Measurements from ENCODE around the gene MICAL3.
"Not testable (repeated sequence)": the region's sequence is repeated elsewhere in the genome, so short reads cannot be mapped to it uniquely, and the experiment has no call there.

Gene MICAL3, protein sequence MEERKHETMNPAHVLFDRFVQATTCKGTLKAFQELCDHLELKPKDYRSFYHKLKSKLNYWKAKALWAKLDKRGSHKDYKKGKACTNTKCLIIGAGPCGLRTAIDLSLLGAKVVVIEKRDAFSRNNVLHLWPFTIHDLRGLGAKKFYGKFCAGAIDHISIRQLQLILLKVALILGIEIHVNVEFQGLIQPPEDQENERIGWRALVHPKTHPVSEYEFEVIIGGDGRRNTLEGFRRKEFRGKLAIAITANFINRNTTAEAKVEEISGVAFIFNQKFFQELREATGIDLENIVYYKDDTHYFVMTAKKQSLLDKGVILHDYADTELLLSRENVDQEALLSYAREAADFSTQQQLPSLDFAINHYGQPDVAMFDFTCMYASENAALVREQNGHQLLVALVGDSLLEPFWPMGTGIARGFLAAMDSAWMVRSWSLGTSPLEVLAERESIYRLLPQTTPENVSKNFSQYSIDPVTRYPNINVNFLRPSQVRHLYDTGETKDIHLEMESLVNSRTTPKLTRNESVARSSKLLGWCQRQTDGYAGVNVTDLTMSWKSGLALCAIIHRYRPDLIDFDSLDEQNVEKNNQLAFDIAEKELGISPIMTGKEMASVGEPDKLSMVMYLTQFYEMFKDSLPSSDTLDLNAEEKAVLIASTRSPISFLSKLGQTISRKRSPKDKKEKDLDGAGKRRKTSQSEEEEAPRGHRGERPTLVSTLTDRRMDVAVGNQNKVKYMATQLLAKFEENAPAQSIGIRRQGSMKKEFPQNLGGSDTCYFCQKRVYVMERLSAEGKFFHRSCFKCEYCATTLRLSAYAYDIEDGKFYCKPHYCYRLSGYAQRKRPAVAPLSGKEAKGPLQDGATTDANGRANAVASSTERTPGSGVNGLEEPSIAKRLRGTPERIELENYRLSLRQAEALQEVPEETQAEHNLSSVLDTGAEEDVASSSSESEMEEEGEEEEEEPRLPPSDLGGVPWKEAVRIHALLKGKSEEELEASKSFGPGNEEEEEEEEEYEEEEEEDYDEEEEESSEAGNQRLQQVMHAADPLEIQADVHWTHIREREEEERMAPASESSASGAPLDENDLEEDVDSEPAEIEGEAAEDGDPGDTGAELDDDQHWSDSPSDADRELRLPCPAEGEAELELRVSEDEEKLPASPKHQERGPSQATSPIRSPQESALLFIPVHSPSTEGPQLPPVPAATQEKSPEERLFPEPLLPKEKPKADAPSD (N-terminal part only)

DNA sequence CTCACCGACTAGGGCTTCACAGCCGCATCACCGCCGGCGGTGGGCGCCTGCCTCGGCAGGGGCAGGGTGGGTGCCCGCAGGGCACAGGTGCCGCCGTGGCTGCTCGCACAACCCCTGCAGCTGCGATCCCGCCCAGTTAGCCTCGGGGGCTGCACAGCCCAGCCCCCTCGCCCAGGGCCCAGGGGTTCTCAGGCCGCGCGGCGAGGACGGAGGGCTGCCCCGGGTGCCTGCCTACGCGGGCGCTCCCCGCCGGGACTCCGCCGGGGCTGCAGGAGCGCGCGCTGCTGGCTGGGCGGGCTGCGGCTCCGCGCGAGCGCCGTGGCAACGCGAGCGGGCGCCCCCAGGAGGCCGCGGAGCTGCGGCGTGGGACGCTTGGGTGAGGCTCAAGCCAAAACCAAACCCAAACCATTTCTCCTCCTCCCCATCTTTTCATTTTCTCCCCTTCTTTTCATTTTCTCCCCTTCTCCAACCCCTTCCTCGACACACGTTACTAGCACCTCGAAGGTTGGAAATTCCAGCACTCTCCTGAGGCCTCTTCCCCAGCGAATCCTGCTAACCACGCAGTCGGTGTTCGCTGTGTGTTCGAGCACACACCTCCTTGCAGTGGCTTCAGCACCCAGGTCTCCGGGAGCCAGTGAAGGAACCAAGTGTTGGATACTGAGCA lies at the start of gene MICAL3:
MICAL3 (minus strand) TSS at position 286 of the 664 bp plus-strand sequence. CDS start 117,749 bp downstream, outside the sequence.
- H3K4me1 ChIP-seq (ENCODE audit: insufficient read depth, poor library complexity, severe bottlenecking) = peaks cover 22% of the 10 kb centered on the region
- no peaks in the 10 kb centered on the region for H3K36me3 ChIP-seq (ENCODE audit: low read depth)
- TF ChIP-seq, protein P1, sequence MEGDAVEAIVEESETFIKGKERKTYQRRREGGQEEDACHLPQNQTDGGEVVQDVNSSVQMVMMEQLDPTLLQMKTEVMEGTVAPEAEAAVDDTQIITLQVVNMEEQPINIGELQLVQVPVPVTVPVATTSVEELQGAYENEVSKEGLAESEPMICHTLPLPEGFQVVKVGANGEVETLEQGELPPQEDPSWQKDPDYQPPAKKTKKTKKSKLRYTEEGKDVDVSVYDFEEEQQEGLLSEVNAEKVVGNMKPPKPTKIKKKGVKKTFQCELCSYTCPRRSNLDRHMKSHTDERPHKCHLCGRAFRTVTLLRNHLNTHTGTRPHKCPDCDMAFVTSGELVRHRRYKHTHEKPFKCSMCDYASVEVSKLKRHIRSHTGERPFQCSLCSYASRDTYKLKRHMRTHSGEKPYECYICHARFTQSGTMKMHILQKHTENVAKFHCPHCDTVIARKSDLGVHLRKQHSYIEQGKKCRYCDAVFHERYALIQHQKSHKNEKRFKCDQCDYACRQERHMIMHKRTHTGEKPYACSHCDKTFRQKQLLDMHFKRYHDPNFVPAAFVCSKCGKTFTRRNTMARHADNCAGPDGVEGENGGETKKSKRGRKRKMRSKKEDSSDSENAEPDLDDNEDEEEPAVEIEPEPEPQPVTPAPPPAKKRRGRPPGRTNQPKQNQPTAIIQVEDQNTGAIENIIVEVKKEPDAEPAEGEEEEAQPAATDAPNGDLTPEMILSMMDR (IDR thresholded peaks at IDR 0.05; ENCODE audit: poor library complexity, severe bottlenecking) = peak; percentile 91
- H3K9me3 ChIP-seq (ENCODE audit: severe bottlenecking) = no peaks in the 10 kb centered on the region
- ATAC-seq (ENCODE audit: low read depth) = peak; percentile 69
- H3K27me3 ChIP-seq (ENCODE audit: insufficient read depth, poor library complexity, severe bottlenecking) = no peaks in the 10 kb centered on the region
- H3K4me3 ChIP-seq (ENCODE audit: severe bottlenecking) = peak within 1 kb of the TSS; percentile 61
- DNase-seq (ENCODE audit: low spot score) = no peak
- peak within 1 kb of the TSS; percentile 86 for H3K27ac ChIP-seq (ENCODE audit: poor library complexity, severe bottlenecking)

DNA sequence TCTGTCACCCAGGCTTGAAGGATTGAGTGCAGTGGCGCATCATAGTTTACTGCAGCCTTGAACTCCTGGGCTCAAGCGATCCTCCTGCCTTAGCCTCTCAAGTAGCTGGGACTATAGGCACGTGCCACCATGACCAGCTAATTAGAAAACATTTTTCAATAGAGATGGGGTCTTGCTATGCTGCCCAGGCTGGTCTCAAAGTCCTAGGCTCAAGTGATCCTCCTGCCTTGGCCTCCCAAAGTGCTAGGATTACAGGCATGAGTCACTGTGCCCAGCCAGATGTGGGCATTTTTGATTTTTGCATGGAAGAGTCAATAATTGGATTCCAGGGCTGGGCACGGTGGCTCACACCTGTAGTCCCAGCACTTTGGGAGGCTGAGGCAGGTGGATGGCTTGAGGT lies 49.6 kb upstream of the MICAL3 start:
- not testable (repeated sequence) for ATAC-seq (ENCODE audit: low read depth)
- H3K4me1 ChIP-seq (ENCODE audit: insufficient read depth, poor library complexity, severe bottlenecking) = peaks cover 25% of the 10 kb centered on the region

DNA sequence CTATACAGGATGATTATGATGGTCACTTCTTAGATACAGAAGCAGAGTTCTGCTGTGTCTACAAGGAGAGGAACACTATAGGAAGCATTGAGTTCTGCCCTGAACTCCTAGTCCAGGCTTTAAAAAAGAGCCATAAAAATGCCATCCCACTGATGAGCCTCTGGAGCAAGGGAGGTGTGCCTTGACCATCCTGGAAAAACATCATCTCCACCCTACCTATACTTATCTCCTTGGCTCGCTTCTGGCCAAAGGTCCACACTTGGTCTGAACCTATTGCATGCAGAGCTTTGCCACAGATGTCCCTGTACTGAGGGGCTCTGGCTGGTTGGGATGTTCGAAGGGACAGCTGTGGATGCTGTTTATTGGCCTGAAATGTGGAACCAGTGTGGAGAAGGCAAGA lies 49.1 kb upstream of the MICAL3 start:
- peaks cover 22% of the 10 kb centered on the region for H3K4me1 ChIP-seq (ENCODE audit: insufficient read depth, poor library complexity, severe bottlenecking)

More for the DNA sequence above, 49.6 kb upstream of the MICAL3 start:
- not testable (repeated sequence) for H3K4me3 ChIP-seq (ENCODE audit: severe bottlenecking); H3K27me3 ChIP-seq (ENCODE audit: insufficient read depth, poor library complexity, severe bottlenecking); H3K27ac ChIP-seq (ENCODE audit: poor library complexity, severe bottlenecking); DNase-seq (ENCODE audit: low spot score); H3K36me3 ChIP-seq (ENCODE audit: low read depth); H3K9me3 ChIP-seq (ENCODE audit: severe bottlenecking)

DNA sequence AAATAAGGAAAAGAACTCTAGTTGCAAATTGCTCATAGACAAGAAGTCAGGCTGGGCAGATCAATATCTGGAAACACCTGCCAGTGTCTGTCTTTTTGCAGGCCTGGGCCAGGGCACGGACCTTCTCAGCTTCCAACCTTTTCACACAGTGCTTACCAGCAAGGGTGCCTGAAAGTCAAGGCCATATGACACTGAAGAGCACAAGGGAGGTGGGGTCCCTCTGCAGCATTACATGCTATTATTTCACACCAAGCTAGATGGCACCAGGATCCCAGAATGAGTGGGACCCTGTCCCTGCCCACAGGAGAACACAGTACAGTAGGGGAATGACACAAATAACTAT lies 47.6 kb upstream of the MICAL3 start:
- H3K9me3 ChIP-seq (ENCODE audit: severe bottlenecking) = no peaks in the 10 kb centered on the region
- H3K4me1 ChIP-seq (ENCODE audit: insufficient read depth, poor library complexity, severe bottlenecking) = peaks cover 21% of the 10 kb centered on the region
- TF ChIP-seq, protein P1 (IDR thresholded peaks at IDR 0.05; ENCODE audit: poor library complexity, severe bottlenecking) = no peak
- no peak overlapping the region for H3K4me3 ChIP-seq (ENCODE audit: severe bottlenecking)
- ATAC-seq (ENCODE audit: low read depth) (no peak), DNase-seq (ENCODE audit: low spot score) (no peak)
- no peak overlapping the region for H3K27ac ChIP-seq (ENCODE audit: poor library complexity, severe bottlenecking)
- H3K36me3 ChIP-seq (ENCODE audit: low read depth) = no peaks in the 10 kb centered on the region
- no peaks in the 10 kb centered on the region for H3K27me3 ChIP-seq (ENCODE audit: insufficient read depth, poor library complexity, severe bottlenecking)

More for the DNA sequence above, 49.1 kb upstream of the MICAL3 start:
- Histone ChIP-seq H3K9me3 (ENCODE audit: severe bottlenecking) (no peaks in the 10 kb centered on the region), H3K27ac (ENCODE audit: poor library complexity, severe bottlenecking) (no peak overlapping the region), H3K27me3 (ENCODE audit: insufficient read depth, poor library complexity, severe bottlenecking) (no peaks in the 10 kb centered on the region), H3K4me3 (ENCODE audit: severe bottlenecking) (no peak overlapping the region), H3K36me3 (ENCODE audit: low read depth) (no peaks in the 10 kb centered on the region)
- ATAC-seq (ENCODE audit: low read depth) = no peak
- TF ChIP-seq, protein P1 (IDR thresholded peaks at IDR 0.05; ENCODE audit: poor library complexity, severe bottlenecking) = no peak
- DNase-seq (ENCODE audit: low spot score) = no peak
